Endothelial cell of umbilical vein (primary cell): Measurements from ENCODE around the gene MIS18A. TPM values are rescaled to one million over a fixed set of nuclear protein-coding genes. Genes with fewer than 3 reads are reported as not detected.
"Not testable (repeated sequence)": the region's sequence is repeated elsewhere in the genome, so short reads cannot be mapped to it uniquely, and the experiment has no call there.

ENCODE experiments used
- BruUV-seq: library from RNA; stranded (reverse); fragments of 400-500 nt; replicated peaks from 2 replicates; lab custom pipeline; 2021; lab: Mats Ljungman, UMichigan
- CTCF ChIA-PET: fragments of 300-600, 350-600 bp; sonication (Branson Sonifier 250); formaldehyde crosslinking; loops from one replicate; lab custom pipeline; 2021; ENCODE audit warnings: antibody characterized with exemption, inconsistent platforms; lab: Charles Lee
- POLR2A ChIA-PET: fragments of 300-600, 350-600 bp; sonication (Branson Sonifier 250); formaldehyde crosslinking; loops from one replicate; lab custom pipeline; 2021; ENCODE audit warnings: antibody characterized with exemption, inconsistent platforms; lab: Charles Lee
- DNase-seq: peaks from one replicate; pipeline ENCODE4 v3.0.0-alpha.2; 2011; ENCODE audit warnings: low read depth, low spot score
- FAIRE-seq: peaks from 2 replicates; lab custom pipeline; 2011; peaks lifted over from hg19 to GRCh38; lab: Jason Lieb, UNC
- H2AFZ ChIP-seq: 2 replicates; pipeline ENCODE4 v1.6.0; 2012; ENCODE audit warnings: low read depth, low read length, control low read depth, inconsistent platforms
- H3K27ac ChIP-seq: 2 replicates; pipeline ENCODE4 v1.5.1; 2011; ENCODE audit warnings: low read depth, mild to moderate bottlenecking, control low read depth, low read length, moderate library complexity; ENCODE audit not compliant: insufficient read depth
- H3K27me3 ChIP-seq, 2 experiments: 2 replicates each; pipeline versions ENCODE4 v1.6.0 to v1.6.1; 2011; ENCODE audit warnings: low read length in 2 of 2, mixed read lengths in 1 of 2; ENCODE audit not compliant: control insufficient read depth in 2 of 2, insufficient read depth in 2 of 2
- H3K36me3 ChIP-seq, 2 experiments: 2 replicates in 1 of 2; 3 replicates in 1 of 2; pipeline ENCODE4 v1.5.1; 2011; ENCODE audit warnings: low read length in 2 of 2, mild to moderate bottlenecking in 1 of 2, moderate library complexity in 1 of 2; ENCODE audit not compliant: control insufficient read depth in 2 of 2, insufficient read depth in 2 of 2; ENCODE audit errors: extremely low read depth in 1 of 2
- H3K4me1 ChIP-seq: 3 replicates; pipeline ENCODE4 v1.5.1; 2011; ENCODE audit warnings: mild to moderate bottlenecking, low read length; ENCODE audit not compliant: control insufficient read depth, insufficient read depth; ENCODE audit errors: extremely low read depth
- H3K4me2 ChIP-seq: 2 replicates; pipeline ENCODE4 v1.6.1; 2011; ENCODE audit warnings: low read length, control low read depth, mixed read lengths; ENCODE audit not compliant: insufficient read depth
- H3K4me3 ChIP-seq, 3 experiments: fragments of 200-600 bp in 1 of 3; sonication (generic), shearing (Covaris generic) in 1 of 3; replicated peaks in 1 of 3; 2 replicates each; pipeline ENCODE4 v1.5.1; 2011 to 2016; ENCODE audit warnings: control low read depth in 3 of 3, low read length in 3 of 3, mild to moderate bottlenecking in 2 of 3, inconsistent platforms in 1 of 3, low read depth in 1 of 3, moderate library complexity in 1 of 3; ENCODE audit not compliant: insufficient read depth in 1 of 3
- H3K79me2 ChIP-seq: 2 replicates; pipeline ENCODE4 v1.6.0; 2012; ENCODE audit warnings: low read length, inconsistent platforms; ENCODE audit not compliant: control insufficient read depth, insufficient read depth
- H3K9ac ChIP-seq: replicated peaks from 2 replicates; pipeline ENCODE3; 2011; ENCODE audit warnings: low read length, control low read depth; ENCODE audit not compliant: insufficient read depth; ENCODE audit errors: extremely low read depth
- H3K9me1 ChIP-seq: replicated peaks from 3 replicates; pipeline ENCODE4 v1.6.0; 2011; ENCODE audit warnings: mild to moderate bottlenecking, low read length; ENCODE audit not compliant: control insufficient read depth, insufficient read depth; ENCODE audit errors: extremely low read depth
- H3K9me3 ChIP-seq: replicated peaks from 2 replicates; pipeline ENCODE4 v1.5.1; 2012; ENCODE audit warnings: low read length, inconsistent platforms; ENCODE audit not compliant: control insufficient read depth, insufficient read depth
- H4K20me1 ChIP-seq: replicated peaks from 2 replicates; pipeline ENCODE3; 2011; ENCODE audit warnings: mild to moderate bottlenecking, low read length; ENCODE audit not compliant: control insufficient read depth, insufficient read depth; ENCODE audit errors: extremely low read depth
- MAX ChIP-seq: IDR thresholded peaks from 2 replicates; pipeline ENCODE4 v1.6.1; 2011; ENCODE audit not compliant: insufficient read depth, insufficient read length
- MYC ChIP-seq: IDR thresholded peaks from one replicate; pipeline ENCODE4 v1.6.1; 2011; ENCODE audit warnings: mild to moderate bottlenecking, low read depth, low read length
- POLR2A ChIP-seq: IDR thresholded peaks from 2 replicates; pipeline ENCODE4 v1.6.1; 2012; ENCODE audit warnings: low read depth, mild to moderate bottlenecking, control low read depth, low read length
- POLR2AphosphoS5 ChIP-seq: IDR thresholded peaks from 2 replicates; pipeline ENCODE4 v1.6.1; 2012; ENCODE audit warnings: low read depth, mild to moderate bottlenecking, control low read depth, low read length, moderate library complexity; ENCODE audit not compliant: insufficient read depth
- dilution Hi-C: fragments of 300-500 bp; cut with MboI; formaldehyde crosslinking; loops from one replicate; pipeline ENCODE4 v1.15.0; 2019; ENCODE audit warnings: low sequenced_read_pairs; ENCODE audit not compliant: extremely low pct_ligation_motif_present
- intact Hi-C: fragments of 100-400 bp; cut with micrococcal nuclease; formaldehyde crosslinking; loops from one replicate; pipeline ENCODE4 v1.10.0; 2022
- polyA plus RNA-seq, 4 experiments: library from polyadenylated mRNA; depleted of rRNA in 3 of 4; stranded (reverse) in 3 of 4; unstranded in 1 of 4; fragments of >200 nt; gene quantifications; 2 replicates each; pipeline versions ENCODE4 v1.2.1 to v1.2.3, GENCODE V29; 2011 to 2012; ENCODE audit warnings: missing spikeins in 1 of 4
- total RNA-seq: library from RNA; stranded (reverse); gene quantifications from 2 replicates; pipeline ENCODE4 v1.2.3, GENCODE V29; 2021
- TF ChIP-seq, protein P1 (sequence below), 2 donors: IDR thresholded peaks; 1 replicate in 1 of 2; 2 replicates in 1 of 2; pipeline ENCODE4 v1.5.1; 2011; ENCODE audit warnings: low read length in 2 of 2, mild to moderate bottlenecking in 2 of 2, moderate library complexity in 2 of 2, control low read depth in 1 of 2, inconsistent platforms in 1 of 2, low read depth in 1 of 2; ENCODE audit not compliant: insufficient read depth in 1 of 2; ENCODE audit errors: extremely low read depth in 1 of 2

The MIS18A gene
- total and polyA plus RNA-seq, 2 donors (not counting 3 experiments of a cell fraction or from before 2014, with no cell fraction given), result 7.9 to 19.7 TPM

GRCh38 chr21:32258786-32259048 lies 20.1 kb downstream of the MIS18A start:
- dilution Hi-C loops, H3K36me3 ChIP-seq, DNase-seq, H3K27me3 ChIP-seq, H3K4me2 ChIP-seq, H2AFZ ChIP-seq, H4K20me1 ChIP-seq, H3K79me2 ChIP-seq, H3K27ac ChIP-seq, POLR2A ChIA-PET, H3K9me1 ChIP-seq, H3K9ac ChIP-seq, H3K9me3 ChIP-seq, FAIRE-seq, H3K4me3 ChIP-seq, BruUV-seq: not testable (repeated sequence)
- CTCF ChIA-PET, result interaction anchor here (0.6 to 5.4 kb wide), 16 partner anchors 10 to 477 kb away, joined by 3 to 208 read pairs (median 9); partner anchors contain the start of gene HUNK
- peaks cover 13% of the 10 kb centered on the region for H3K4me1 ChIP-seq
- intact Hi-C loops, result loop anchor here (1.0 to 10.0 kb wide), 4 partner anchors 162 to 472 kb away; no protein-coding TSS in a partner anchor

GRCh38 chr21:32257962-32258785 lies 20.7 kb downstream of the MIS18A start:
- BruUV-seq, result no TSS peak
- H3K9me1 ChIP-seq, result no peaks in the 10 kb centered on the region
- dilution Hi-C loops, result no loop called here
- peaks cover 0 to 1% of the 10 kb centered on the region in 2 experiments for H3K27me3 ChIP-seq
- H3K79me2 ChIP-seq, result no peaks in the 10 kb centered on the region
- peak; percentile 80 for DNase-seq
- no peak overlapping the region for H3K27ac ChIP-seq
- no peak overlapping the region for H2AFZ ChIP-seq
- no peak overlapping the region for H3K4me3 ChIP-seq
- POLR2A ChIA-PET, result no interaction called here
- intact Hi-C loops, result loop anchor here (1.0 to 10.0 kb wide), 4 partner anchors 162 to 472 kb away; no protein-coding TSS in a partner anchor
- no peak overlapping the region for H3K4me2 ChIP-seq
- no peaks in the 10 kb centered on the region for H3K9me3 ChIP-seq
- no peaks in the 10 kb centered on the region for H4K20me1 ChIP-seq
- FAIRE-seq, result peak; percentile 97
- TF ChIP-seq POLR2AphosphoS5, result no peak
- no peak for TF ChIP-seq MAX
- TF ChIP-seq, protein P1, sequence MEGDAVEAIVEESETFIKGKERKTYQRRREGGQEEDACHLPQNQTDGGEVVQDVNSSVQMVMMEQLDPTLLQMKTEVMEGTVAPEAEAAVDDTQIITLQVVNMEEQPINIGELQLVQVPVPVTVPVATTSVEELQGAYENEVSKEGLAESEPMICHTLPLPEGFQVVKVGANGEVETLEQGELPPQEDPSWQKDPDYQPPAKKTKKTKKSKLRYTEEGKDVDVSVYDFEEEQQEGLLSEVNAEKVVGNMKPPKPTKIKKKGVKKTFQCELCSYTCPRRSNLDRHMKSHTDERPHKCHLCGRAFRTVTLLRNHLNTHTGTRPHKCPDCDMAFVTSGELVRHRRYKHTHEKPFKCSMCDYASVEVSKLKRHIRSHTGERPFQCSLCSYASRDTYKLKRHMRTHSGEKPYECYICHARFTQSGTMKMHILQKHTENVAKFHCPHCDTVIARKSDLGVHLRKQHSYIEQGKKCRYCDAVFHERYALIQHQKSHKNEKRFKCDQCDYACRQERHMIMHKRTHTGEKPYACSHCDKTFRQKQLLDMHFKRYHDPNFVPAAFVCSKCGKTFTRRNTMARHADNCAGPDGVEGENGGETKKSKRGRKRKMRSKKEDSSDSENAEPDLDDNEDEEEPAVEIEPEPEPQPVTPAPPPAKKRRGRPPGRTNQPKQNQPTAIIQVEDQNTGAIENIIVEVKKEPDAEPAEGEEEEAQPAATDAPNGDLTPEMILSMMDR (IDR thresholded peaks at IDR 0.05; ENCODE audit: extremely low read depth in 1 of 2, insufficient read depth in 1 of 2, low read depth in 1 of 2, low read length in 2 of 2), result peak; percentile 68 to 82
- no peak for TF ChIP-seq POLR2A
- no peak for TF ChIP-seq MYC
- CTCF ChIA-PET, result interaction anchor here (0.6 to 5.4 kb wide), 32 partner anchors 10 to 477 kb away, joined by 3 to 208 read pairs (median 5); partner anchors contain the start of gene HUNK
- no peak overlapping the region for H3K9ac ChIP-seq
- H3K4me1 ChIP-seq, result peaks cover 13% of the 10 kb centered on the region
- H3K36me3 ChIP-seq, result no peaks in the 10 kb centered on the region
